Fibroblast of skin of back (primary cell): ENCODE measurements around the gene BTBD17. TPM values are rescaled to one million over a fixed set of nuclear protein-coding genes. Genes with fewer than 3 reads are reported as not detected.
"Not testable (repeated sequence)": the region's sequence is repeated elsewhere in the genome, so short reads cannot be mapped to it uniquely, and the experiment has no call there.

Experiments used
- DNase-seq: peaks from one replicate; pipeline ENCODE4 v3.0.0-alpha.2; 2013
- polyA plus RNA-seq, 2 experiments: library from polyadenylated mRNA; unstranded; fragments of 120-200 nt; gene quantifications; one replicate each; pipeline ENCODE4 v1.2.1, GENCODE V29; 2013; ENCODE audit not compliant: insufficient read length in 2 of 2

The BTBD17 gene
- not detected for polyA plus RNA-seq (2013, experiment 1 of 2; ENCODE audit: insufficient read length)
- not detected for polyA plus RNA-seq (2013, experiment 2 of 2; ENCODE audit: insufficient read length)

GRCh38 chr17:74361230-74362068 lies at the start of gene BTBD17:
BTBD17 (minus strand) TSS chr17:74361868; CDS start chr17:74361819, 49 bp downstream.
- DNase-seq: peak; percentile 6

GRCh38 chr17:74410001-74410443 lies 48.4 kb upstream of the BTBD17 start:
- no peak for DNase-seq

- no peak for DNase-seq
Measured at GRCh38 chr17:74408815-74409214, 47.1 kb upstream of the BTBD17 start.

GRCh38 chr17:74408262-74408661 lies 46.6 kb upstream of the BTBD17 start:
- DNase-seq: no peak

- DNase-seq: no peak
Measured at GRCh38 chr17:74407384-74407783, 45.7 kb upstream of the BTBD17 start.

GRCh38 chr17:74405311-74405710 lies 43.6 kb upstream of the BTBD17 start:
- DNase-seq: not testable (repeated sequence)

- DNase-seq: no peak
Measured at GRCh38 chr17:74404789-74405188, 43.1 kb upstream of the BTBD17 start.

- no peak for DNase-seq
Measured at GRCh38 chr17:74404218-74404617, 42.5 kb upstream of the BTBD17 start.

GRCh38 chr17:74403512-74404137 lies 42.0 kb upstream of the BTBD17 start:
- DNase-seq: no peak

GRCh38 chr17:74402048-74402447 lies 40.4 kb upstream of the BTBD17 start:
- DNase-seq: no peak

- DNase-seq: no peak
Measured at GRCh38 chr17:74396567-74396966, 34.9 kb upstream of the BTBD17 start.

GRCh38 chr17:74394977-74395376 lies 33.3 kb upstream of the BTBD17 start:
- DNase-seq: no peak

- no peak for DNase-seq
Measured at GRCh38 chr17:74394275-74394950, 32.7 kb upstream of the BTBD17 start.

- no peak for DNase-seq
Measured at GRCh38 chr17:74393346-74393942, 31.8 kb upstream of the BTBD17 start.

GRCh38 chr17:74392848-74393247 lies 31.2 kb upstream of the BTBD17 start:
- no peak for DNase-seq

GRCh38 chr17:74391771-74392170 lies 30.1 kb upstream of the BTBD17 start:
- DNase-seq: no peak

GRCh38 chr17:74390680-74391653 lies 29.3 kb upstream of the BTBD17 start:
- no peak for DNase-seq

- no peak for DNase-seq
Measured at GRCh38 chr17:74389937-74390679, 28.4 kb upstream of the BTBD17 start.

GRCh38 chr17:74389084-74389753 lies 27.6 kb upstream of the BTBD17 start:
- no peak for DNase-seq
